LHCN-M2 (cell line): ENCODE results near the gene ANXA2. TPM values are rescaled to one million over a fixed set of nuclear protein-coding genes. Genes with fewer than 3 reads are reported as not detected.
A peak's percentile ranks its signal among the peaks of the same experiment; 100 is the strongest.

Experiments
- DNase-seq: peaks from one replicate; pipeline ENCODE4 v3.0.0-alpha.2; 2012; ENCODE audit warnings: low read depth
- total RNA-seq: library from RNA; depleted of rRNA; stranded (reverse); fragments of >200 nt; gene quantifications from 2 replicates; pipeline ENCODE4 v1.2.3, GENCODE V29; 2014

Gene ANXA2
- total RNA-seq, 1 experiment from 2014 or later: 3,230 TPM

- DNase-seq: peak; percentile 38
Observed at GRCh38 chr15:60389261-60390077, 8.3 kb downstream of the ANXA2 start.

- no peak for DNase-seq
Observed at GRCh38 chr15:60387321-60387720, 10.5 kb downstream of the ANXA2 start.

GRCh38 chr15:60386615-60387014 lies 11.2 kb downstream of the ANXA2 start:
- no peak for DNase-seq

- DNase-seq: peak; percentile 45
Observed at GRCh38 chr15:60385620-60386552, 11.9 kb downstream of the ANXA2 start.

- no peak for DNase-seq
Observed at GRCh38 chr15:60384526-60385126, 13.2 kb downstream of the ANXA2 start.

GRCh38 chr15:60384053-60384452 lies 13.7 kb downstream of the ANXA2 start:
- DNase-seq: peak; percentile 24

GRCh38 chr15:60382773-60383674 lies 14.8 kb downstream of the ANXA2 start:
- peak; percentile 5 for DNase-seq

- DNase-seq: peak; percentile 62
Observed at GRCh38 chr15:60381148-60381788, 16.5 kb downstream of the ANXA2 start.

- peak; percentile 96 for DNase-seq
Observed at GRCh38 chr15:60379525-60380274, 18.1 kb downstream of the ANXA2 start.

GRCh38 chr15:60379185-60379524 lies 18.6 kb downstream of the ANXA2 start:
- no peak for DNase-seq

GRCh38 chr15:60376677-60377095 lies 21.1 kb downstream of the ANXA2 start:
- peak; percentile 25 for DNase-seq

GRCh38 chr15:60375306-60375705 lies 22.5 kb downstream of the ANXA2 start:
- DNase-seq: peak; percentile 11

GRCh38 chr15:60374628-60375081 lies 23.1 kb downstream of the ANXA2 start:
- peak; percentile 99 for DNase-seq

- DNase-seq: peak; percentile 60
Observed at GRCh38 chr15:60374209-60374608, 23.6 kb downstream of the ANXA2 start.

GRCh38 chr15:60373745-60374144 lies 24.0 kb downstream of the ANXA2 start:
- DNase-seq: peak; percentile 79

- no peak for DNase-seq
Observed at GRCh38 chr15:60373327-60373726, 24.5 kb downstream of the ANXA2 start.

GRCh38 chr15:60372756-60373155 lies 25.0 kb downstream of the ANXA2 start:
- no peak for DNase-seq

GRCh38 chr15:60372227-60372626 lies 25.6 kb downstream of the ANXA2 start:
- DNase-seq: no peak

- peak; percentile 100 for DNase-seq
Observed at GRCh38 chr15:60371175-60372051, 26.4 kb downstream of the ANXA2 start.
